GOT3 (cell line): ENCODE data around the gene UBXN10.
"Not testable (repeated sequence)": the region's sequence is repeated elsewhere in the genome, so short reads cannot be mapped to it uniquely, and the experiment has no call there.

Source experiments
- DNase-seq: peaks from one replicate; lab custom pipeline; 2025; ENCODE audit warnings: mixed read lengths; lab: John Stamatoyannopoulos, UW

The UBXN10 gene

GRCh38 chr1:20200966-20201365 lies 15.1 kb downstream of the UBXN10 start:
- DNase-seq, result no peak

- DNase-seq, result no peak
These were observed 16.3 kb downstream of the UBXN10 start for GRCh38 chr1:20202166-20202565.

GRCh38 chr1:20207546-20207945 lies 21.6 kb downstream of the UBXN10 start:
- no peak for DNase-seq

- no peak for DNase-seq
These were observed 23.6 kb downstream of the UBXN10 start for GRCh38 chr1:20209471-20209870.

GRCh38 chr1:20210736-20211460 lies 25.0 kb downstream of the UBXN10 start:
- DNase-seq, result no peak

GRCh38 chr1:20211511-20211931 lies 25.6 kb downstream of the UBXN10 start:
- DNase-seq, result no peak

- DNase-seq, result no peak
These were observed 26.3 kb downstream of the UBXN10 start for GRCh38 chr1:20212085-20212684.

- DNase-seq, result no peak
These were observed 26.9 kb downstream of the UBXN10 start for GRCh38 chr1:20212685-20213331.

- no peak for DNase-seq
These were observed 29.8 kb downstream of the UBXN10 start for GRCh38 chr1:20215716-20216115.

- DNase-seq, result no peak
These were observed 30.7 kb downstream of the UBXN10 start for GRCh38 chr1:20216574-20216973.

- not testable (repeated sequence) for DNase-seq
These were observed 33.2 kb downstream of the UBXN10 start for GRCh38 chr1:20219053-20219452.

- DNase-seq, result no peak
These were observed 34.1 kb downstream of the UBXN10 start for GRCh38 chr1:20220036-20220435.

GRCh38 chr1:20223106-20223505 lies 37.2 kb downstream of the UBXN10 start:
- no peak for DNase-seq

GRCh38 chr1:20223551-20224419 lies 37.9 kb downstream of the UBXN10 start:
- DNase-seq, result no peak

GRCh38 chr1:20224546-20224945 lies 38.6 kb downstream of the UBXN10 start:
- DNase-seq, result no peak

- no peak for DNase-seq
These were observed 41.8 kb downstream of the UBXN10 start for GRCh38 chr1:20227704-20228103.

- DNase-seq, result no peak
These were observed 42.5 kb downstream of the UBXN10 start for GRCh38 chr1:20228314-20228825.

- DNase-seq, result no peak
These were observed 43.3 kb downstream of the UBXN10 start for GRCh38 chr1:20229171-20229570.

GRCh38 chr1:20232564-20232963 lies 46.7 kb downstream of the UBXN10 start:
- DNase-seq, result not testable (repeated sequence)

- no peak for DNase-seq
These were observed 47.5 kb downstream of the UBXN10 start for GRCh38 chr1:20233394-20233793.

- no peak for DNase-seq
These were observed 48.0 kb downstream of the UBXN10 start for GRCh38 chr1:20233866-20234265.
